ENCODE measurements around the gene OR2M5.

Gene OR2M5, protein sequence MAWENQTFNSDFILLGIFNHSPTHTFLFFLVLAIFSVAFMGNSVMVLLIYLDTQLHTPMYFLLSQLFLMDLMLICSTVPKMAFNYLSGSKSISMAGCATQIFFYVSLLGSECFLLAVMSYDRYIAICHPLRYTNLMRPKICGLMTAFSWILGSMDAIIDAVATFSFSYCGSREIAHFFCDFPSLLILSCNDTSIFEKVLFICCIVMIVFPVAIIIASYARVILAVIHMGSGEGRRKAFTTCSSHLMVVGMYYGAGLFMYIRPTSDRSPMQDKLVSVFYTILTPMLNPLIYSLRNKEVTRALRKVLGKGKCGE

DNA sequence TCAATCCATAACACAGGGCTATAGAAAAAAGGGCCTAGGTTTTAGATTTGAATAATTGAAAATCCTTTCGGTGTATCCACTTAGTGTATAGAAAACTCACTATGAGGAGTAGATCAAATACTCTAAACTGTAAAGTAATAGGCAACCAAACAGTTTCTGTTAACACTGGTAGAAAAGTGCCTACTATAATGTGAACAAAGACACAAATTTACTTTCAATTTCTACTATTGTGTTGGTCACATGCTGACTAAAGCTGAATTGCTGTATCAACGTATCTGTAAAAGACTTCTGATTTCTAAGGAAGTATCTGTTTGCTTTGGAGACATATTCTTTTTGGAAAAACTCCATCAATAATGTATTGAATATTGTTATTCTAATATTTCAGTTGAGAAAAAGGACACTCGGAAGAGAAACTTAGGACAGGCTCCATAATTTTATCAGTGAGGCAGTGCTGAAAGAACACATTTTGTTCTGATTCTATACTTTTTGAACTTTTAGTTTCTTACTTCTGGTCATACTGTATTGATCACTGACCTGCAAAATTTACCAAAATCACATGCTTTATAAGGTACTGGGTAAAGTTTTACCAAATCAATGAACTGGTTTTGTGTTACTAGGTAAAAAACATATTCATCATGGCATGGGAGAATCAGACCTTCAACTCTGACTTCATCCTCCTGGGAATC lies at the start of gene OR2M5:
Gene OR2M5, plus strand, starts transcription at position 636 of the 686 bp plus-strand sequence. Its CDS starts 0 bp downstream, at position 636.
- Histone ChIP-seq H3K4me3 (replicated peaks; ENCODE audit: low read depth, low read length) (no peak within 1 kb of the TSS), H3K27me3 (replicated peaks; ENCODE audit: control insufficient read depth, insufficient read depth, low read length) (no peaks in the 10 kb centered on the region), H3K36me3 (ENCODE audit: control insufficient read depth, insufficient read depth, low read length) (no peaks in the 10 kb centered on the region)
- no peak for DNase-seq (ENCODE audit: extremely low read depth, insufficient read length)
- TF ChIP-seq, protein P1, sequence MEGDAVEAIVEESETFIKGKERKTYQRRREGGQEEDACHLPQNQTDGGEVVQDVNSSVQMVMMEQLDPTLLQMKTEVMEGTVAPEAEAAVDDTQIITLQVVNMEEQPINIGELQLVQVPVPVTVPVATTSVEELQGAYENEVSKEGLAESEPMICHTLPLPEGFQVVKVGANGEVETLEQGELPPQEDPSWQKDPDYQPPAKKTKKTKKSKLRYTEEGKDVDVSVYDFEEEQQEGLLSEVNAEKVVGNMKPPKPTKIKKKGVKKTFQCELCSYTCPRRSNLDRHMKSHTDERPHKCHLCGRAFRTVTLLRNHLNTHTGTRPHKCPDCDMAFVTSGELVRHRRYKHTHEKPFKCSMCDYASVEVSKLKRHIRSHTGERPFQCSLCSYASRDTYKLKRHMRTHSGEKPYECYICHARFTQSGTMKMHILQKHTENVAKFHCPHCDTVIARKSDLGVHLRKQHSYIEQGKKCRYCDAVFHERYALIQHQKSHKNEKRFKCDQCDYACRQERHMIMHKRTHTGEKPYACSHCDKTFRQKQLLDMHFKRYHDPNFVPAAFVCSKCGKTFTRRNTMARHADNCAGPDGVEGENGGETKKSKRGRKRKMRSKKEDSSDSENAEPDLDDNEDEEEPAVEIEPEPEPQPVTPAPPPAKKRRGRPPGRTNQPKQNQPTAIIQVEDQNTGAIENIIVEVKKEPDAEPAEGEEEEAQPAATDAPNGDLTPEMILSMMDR (IDR thresholded peaks at IDR 0.05; ENCODE audit: insufficient read depth, low read length, poor library complexity, severe bottlenecking): no peak

DNA sequence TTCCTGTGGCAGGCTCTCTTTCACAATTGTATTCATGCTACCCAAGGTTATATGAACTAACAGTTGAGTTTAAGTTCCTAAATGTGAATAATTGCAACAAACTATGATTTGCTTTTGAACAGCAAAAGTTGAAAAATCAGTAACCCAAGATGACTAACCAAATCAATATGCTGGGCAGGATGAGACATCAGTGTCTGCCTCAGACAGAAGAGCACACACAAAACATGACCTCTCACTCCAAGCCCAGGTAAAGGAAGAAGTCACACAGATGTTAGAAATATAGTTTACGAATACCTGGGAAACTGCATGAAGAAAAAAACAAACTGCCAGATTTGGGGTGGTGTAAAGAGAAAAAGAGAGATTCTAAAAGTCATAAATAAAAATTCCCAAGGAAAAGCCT lies 46.4 kb upstream of the OR2M5 start:
- no peak for DNase-seq (ENCODE audit: extremely low read depth, insufficient read length)
- Histone ChIP-seq H3K4me3 (replicated peaks; ENCODE audit: low read depth, low read length) (no peak overlapping the region), H3K27me3 (replicated peaks; ENCODE audit: control insufficient read depth, insufficient read depth, low read length) (no peaks in the 10 kb centered on the region), H3K36me3 (ENCODE audit: control insufficient read depth, insufficient read depth, low read length) (no peaks in the 10 kb centered on the region)
- TF ChIP-seq, protein P1 (IDR thresholded peaks at IDR 0.05; ENCODE audit: insufficient read depth, low read length, poor library complexity, severe bottlenecking): no peak

DNA sequence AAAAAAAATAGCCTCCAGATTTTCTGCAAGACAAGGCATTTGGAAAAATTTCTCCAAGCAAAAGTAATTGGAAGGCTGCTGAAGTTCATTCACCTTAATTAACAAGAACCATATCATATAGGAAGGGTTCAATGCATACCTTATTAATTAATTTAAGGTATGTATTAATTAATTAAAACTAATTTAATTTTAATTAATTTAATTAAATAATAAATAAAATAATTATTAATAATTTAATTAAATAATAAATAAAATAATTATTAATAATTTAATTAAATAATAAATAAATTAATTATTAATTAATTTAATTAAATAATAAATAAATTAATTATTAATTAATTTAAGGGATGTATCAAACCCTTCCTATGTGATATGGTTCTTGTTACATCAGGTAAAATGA lies 42.1 kb upstream of the OR2M5 start:
- TF ChIP-seq, protein P1 (IDR thresholded peaks at IDR 0.05; ENCODE audit: insufficient read depth, low read length, poor library complexity, severe bottlenecking): no peak
- Histone ChIP-seq H3K4me3 (replicated peaks; ENCODE audit: low read depth, low read length) (no peak overlapping the region), H3K36me3 (ENCODE audit: control insufficient read depth, insufficient read depth, low read length) (no peaks in the 10 kb centered on the region), H3K27me3 (replicated peaks; ENCODE audit: control insufficient read depth, insufficient read depth, low read length) (no peaks in the 10 kb centered on the region)
- no peak for DNase-seq (ENCODE audit: extremely low read depth, insufficient read length)

DNA sequence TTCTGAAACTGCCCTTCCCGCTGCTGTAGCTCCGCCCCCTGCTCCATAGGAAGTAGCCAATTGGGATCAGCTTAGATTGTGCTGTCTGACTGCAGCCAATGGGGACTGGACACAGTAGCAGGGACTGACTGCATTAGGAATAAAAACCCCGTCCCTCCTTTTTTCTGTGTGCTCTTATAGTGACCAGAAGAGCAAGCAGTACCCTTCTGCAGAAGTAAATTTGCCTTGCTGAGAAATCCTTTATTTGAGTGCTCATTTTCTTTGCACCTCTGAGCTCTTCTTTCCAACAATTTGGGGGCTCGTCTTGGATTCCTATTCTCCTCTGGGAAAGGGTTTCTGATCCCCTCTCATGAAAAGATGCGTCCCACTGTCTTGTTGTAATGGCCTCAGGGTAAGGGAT lies 33.8 kb upstream of the OR2M5 start:
- no peak overlapping the region for H3K4me3 ChIP-seq (replicated peaks; ENCODE audit: low read depth, low read length)
- TF ChIP-seq, protein P1 (IDR thresholded peaks at IDR 0.05; ENCODE audit: insufficient read depth, low read length, poor library complexity, severe bottlenecking): no peak
- no peaks in the 10 kb centered on the region for H3K36me3 ChIP-seq (ENCODE audit: control insufficient read depth, insufficient read depth, low read length)
- no peaks in the 10 kb centered on the region for H3K27me3 ChIP-seq (replicated peaks; ENCODE audit: control insufficient read depth, insufficient read depth, low read length)
- no peak for DNase-seq (ENCODE audit: extremely low read depth, insufficient read length)

DNA sequence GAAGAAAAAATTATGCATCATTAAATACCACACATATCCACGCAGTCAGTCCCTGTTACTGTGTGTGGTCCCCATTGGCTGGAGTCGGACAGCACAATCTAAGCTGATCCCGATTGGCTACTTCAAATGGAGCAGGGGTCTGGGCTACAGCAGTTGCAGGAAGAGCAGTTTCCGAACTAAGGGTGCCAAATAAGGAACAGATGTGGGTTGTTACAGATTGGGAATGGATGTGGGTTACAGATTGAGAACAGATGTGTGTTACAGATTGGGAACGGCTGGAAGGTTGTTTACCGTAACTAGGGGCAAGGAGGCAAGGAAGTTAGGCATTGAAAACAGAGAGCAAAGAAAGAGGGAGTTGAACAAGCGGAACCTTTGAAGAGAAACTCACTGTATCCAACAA lies 30.1 kb upstream of the OR2M5 start:
- Histone ChIP-seq H3K4me3 (replicated peaks; ENCODE audit: low read depth, low read length) (no peak overlapping the region), H3K27me3 (replicated peaks; ENCODE audit: control insufficient read depth, insufficient read depth, low read length) (no peaks in the 10 kb centered on the region), H3K36me3 (ENCODE audit: control insufficient read depth, insufficient read depth, low read length) (no peaks in the 10 kb centered on the region)
- TF ChIP-seq, protein P1 (IDR thresholded peaks at IDR 0.05; ENCODE audit: insufficient read depth, low read length, poor library complexity, severe bottlenecking): no peak
- DNase-seq (ENCODE audit: extremely low read depth, insufficient read length): no peak

All from GM06990 (cell line).